GM11168 (cell line): ENCODE measurements around the gene GLIS1.

Source experiments
- in situ Hi-C: fragments of 300-500 bp; cut with MboI; formaldehyde crosslinking; loops from one replicate; pipeline ENCODE4 v1.12.0; 2022; ENCODE audit warnings: low sequenced_read_pairs; ENCODE audit not compliant: unreplicated experiment

The GLIS1 gene

GRCh38 chr1:53485478-53486394 lies 253.2 kb downstream of the GLIS1 start:
- in situ Hi-C loops: loop anchor here (10.0 kb wide), 1 partner anchor 199 kb away; no protein-coding TSS in a partner anchor

GRCh38 chr1:53484705-53485477 lies 254.1 kb downstream of the GLIS1 start:
- in situ Hi-C loops: loop anchor here (10.0 kb wide), 1 partner anchor 200 kb away; no protein-coding TSS in a partner anchor

- in situ Hi-C loops: loop anchor here (10.0 kb wide), 1 partner anchor 201 kb away; no protein-coding TSS in a partner anchor
These were observed 255.3 kb downstream of the GLIS1 start for GRCh38 chr1:53483656-53484055.

GRCh38 chr1:53483170-53483569 lies 255.8 kb downstream of the GLIS1 start:
- in situ Hi-C loops: loop anchor here (10.0 kb wide), 1 partner anchor 202 kb away; no protein-coding TSS in a partner anchor

- in situ Hi-C loops: loop anchor here (10.0 kb wide), 1 partner anchor 202 kb away; no protein-coding TSS in a partner anchor
These were observed 256.4 kb downstream of the GLIS1 start for GRCh38 chr1:53482441-53483153.

- in situ Hi-C loops: loop anchor here (10.0 kb wide), 1 partner anchor 203 kb away; no protein-coding TSS in a partner anchor
These were observed 257.5 kb downstream of the GLIS1 start for GRCh38 chr1:53481456-53481855.

- in situ Hi-C loops: loop anchor here (10.0 kb wide), 1 partner anchor 204 kb away; no protein-coding TSS in a partner anchor
These were observed 258.3 kb downstream of the GLIS1 start for GRCh38 chr1:53480678-53481077.

GRCh38 chr1:53478502-53478818 lies 260.5 kb downstream of the GLIS1 start:
- in situ Hi-C loops: no loop called here

GRCh38 chr1:53477651-53478501 lies 261.1 kb downstream of the GLIS1 start:
- in situ Hi-C loops: no loop called here

GRCh38 chr1:53476579-53476978 lies 262.4 kb downstream of the GLIS1 start:
- in situ Hi-C loops: no loop called here

GRCh38 chr1:53475664-53476063 lies 263.3 kb downstream of the GLIS1 start:
- in situ Hi-C loops: no loop called here

GRCh38 chr1:53473463-53473862 lies 265.5 kb downstream of the GLIS1 start:
- in situ Hi-C loops: no loop called here

GRCh38 chr1:53471000-53471399 lies 268.0 kb downstream of the GLIS1 start:
- in situ Hi-C loops: no loop called here

- in situ Hi-C loops: no loop called here
These were observed 268.4 kb downstream of the GLIS1 start for GRCh38 chr1:53470584-53470983.

- in situ Hi-C loops: no loop called here
These were observed 268.8 kb downstream of the GLIS1 start for GRCh38 chr1:53470155-53470554.

GRCh38 chr1:53469373-53469772 lies 269.6 kb downstream of the GLIS1 start:
- in situ Hi-C loops: no loop called here

GRCh38 chr1:53468374-53468773 lies 270.6 kb downstream of the GLIS1 start:
- in situ Hi-C loops: no loop called here

- in situ Hi-C loops: no loop called here
These were observed 271.6 kb downstream of the GLIS1 start for GRCh38 chr1:53467391-53467790.
